ENCODE measurements around the gene PEAK1. TPM values are rescaled to one million over a fixed set of nuclear protein-coding genes. Genes with fewer than 3 reads are reported as not detected.

Gene PEAK1
- total and polyA plus RNA-seq, 10 of the 15 experiments (the other 5 are each of a cell fraction or from before 2014, with no cell fraction given): 0.62 to 24.2 (median 11.2) TPM

DNA sequence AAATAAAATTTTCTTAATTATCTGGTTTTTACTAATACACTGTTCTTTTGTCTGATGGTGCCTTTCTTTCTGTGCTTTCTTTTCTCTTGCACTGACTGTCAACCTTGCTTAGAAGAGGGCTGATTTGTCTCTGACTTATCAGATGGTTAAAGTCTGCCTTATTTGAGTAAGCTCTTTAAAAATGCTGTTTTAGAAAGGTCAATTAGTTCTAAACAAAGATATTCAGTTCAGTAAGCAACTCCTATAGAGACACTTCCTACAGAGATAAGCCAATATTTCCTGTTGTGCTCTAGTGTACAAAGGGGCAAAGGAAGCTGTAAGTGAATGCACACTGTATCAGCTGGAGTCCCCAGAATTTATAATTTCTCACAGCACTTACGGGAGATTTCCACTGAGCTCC lies 195.6 kb downstream of the PEAK1 start:
- no peak overlapping the region for H3K4me2 ChIP-seq (ENCODE audit: control insufficient read depth, insufficient read depth)
- DNase-seq (ENCODE audit: low read depth, low spot score) (no peak), ATAC-seq (no peak), FAIRE-seq (no peak)
- no peaks in the 10 kb centered on the region for H3K4me1 ChIP-seq (ENCODE audit: control insufficient read depth, insufficient read depth, low read length)
- H3K36me3 ChIP-seq (ENCODE audit: control insufficient read depth in 2 of 2, insufficient read depth in 2 of 2, low read length in 1 of 2): no peaks in the 10 kb centered on the region
- in situ Hi-C loops (cut with MboI): no loop called here
- intact Hi-C loops (cut with micrococcal nuclease; ENCODE audit: unreplicated experiment): no loop called here
- POLR2A ChIA-PET: no interaction called here
- H4K20me1 ChIP-seq (ENCODE audit: control insufficient read depth, insufficient read depth): no peaks in the 10 kb centered on the region
- H2AFZ ChIP-seq (ENCODE audit: control insufficient read depth, low read depth, low read length): no peak overlapping the region
- no peaks in the 10 kb centered on the region for H3K9me3 ChIP-seq (replicated peaks; ENCODE audit: control insufficient read depth, insufficient read depth, low read length)
- no peak for TF ChIP-seq BACH1 (IDR thresholded peaks at IDR 0.05; ENCODE audit: borderline replicate concordance)
- no peak for TF ChIP-seq NFXL1 (IDR thresholded peaks at IDR 0.05; ENCODE audit: borderline replicate concordance)
- no peak for TF ChIP-seq BMI1 (IDR thresholded peaks at IDR 0.05; ENCODE audit: borderline replicate concordance)
- no peak for TF ChIP-seq SMAD5 (IDR thresholded peaks at IDR 0.05; ENCODE audit: low read depth)
- no peaks in the 10 kb centered on the region for H3K27me3 ChIP-seq (replicated peaks in 1 of 2; ENCODE audit: control insufficient read depth in 2 of 2, insufficient read depth in 2 of 2, low read length in 1 of 2)
- no peaks in the 10 kb centered on the region for H3K79me2 ChIP-seq (ENCODE audit: control insufficient read depth, insufficient read depth, low read length)
- H3K4me3 ChIP-seq: no peak overlapping the region
- H3K9ac ChIP-seq (ENCODE audit: control insufficient read depth, insufficient read depth, low read length): no peak overlapping the region
- SMC1A ChIA-PET (ENCODE audit: uncharacterized antibody, unreplicated experiment): interaction anchor here (0.8 to 1.6 kb wide), 3 partner anchors 29 to 318 kb away, joined by 3 to 4 read pairs (median 4); no protein-coding TSS in a partner anchor
- no peak overlapping the region for H3K27ac ChIP-seq (ENCODE audit: control insufficient read depth, insufficient read depth)
- CTCF ChIA-PET: interaction anchor here (0.7 to 2.0 kb wide), 5 partner anchors 12 to 319 kb away, joined by 3 to 7 read pairs (median 3); no protein-coding TSS in a partner anchor
- no TSS peak for BruUV-seq (replicated peaks)
- RAD21 ChIA-PET (ENCODE audit: unreplicated experiment): interaction anchor here (0.6 kb wide), 1 partner anchor 448 kb away, joined by 6 read pairs; no protein-coding TSS in a partner anchor
- WGBS (ENCODE audit: insufficient coverage, insufficient replicate concordance, low lambda C conversion rate, missing lambda C conversion rate): 95% methylated on average over 1 of the region's 1 CpG

GRCh38 chr15:77221708-77222107 lies 198.2 kb downstream of the PEAK1 start:
- BruUV-seq (replicated peaks): no TSS peak
- POLR2A ChIA-PET: no interaction called here
- no peaks in the 10 kb centered on the region for H4K20me1 ChIP-seq (ENCODE audit: control insufficient read depth, insufficient read depth)

More at GRCh38 chr15:77221708-77222107, 198.2 kb downstream of the PEAK1 start:
- H3K9me3 ChIP-seq (replicated peaks; ENCODE audit: control insufficient read depth, insufficient read depth, low read length): no peaks in the 10 kb centered on the region
- H3K4me1 ChIP-seq (ENCODE audit: control insufficient read depth, insufficient read depth, low read length): no peaks in the 10 kb centered on the region
- H3K79me2 ChIP-seq (ENCODE audit: control insufficient read depth, insufficient read depth, low read length): no peaks in the 10 kb centered on the region
- TF ChIP-seq RBBP5 (conservative IDR thresholded peaks at IDR 0.05): no peak
- TF ChIP-seq ZNF217 (IDR thresholded peaks at IDR 0.05): no peak
- TF ChIP-seq MEF2A (IDR thresholded peaks at IDR 0.05; ENCODE audit: insufficient read depth, low read depth, low read length): no peak
- TF ChIP-seq ZNF274 (IDR thresholded peaks at IDR 0.05; ENCODE audit: insufficient read depth, insufficient read length): no peak
- H3K27ac ChIP-seq (ENCODE audit: control insufficient read depth, insufficient read depth): no peak overlapping the region
- no peak overlapping the region for H2AFZ ChIP-seq (ENCODE audit: control insufficient read depth, low read depth, low read length)
- in situ Hi-C loops (cut with MboI): no loop called here
- intact Hi-C loops (cut with micrococcal nuclease; ENCODE audit: unreplicated experiment): no loop called here
- ChIA-PET CTCF (interaction anchor here (1.0 kb wide), 1 partner anchor 33 kb away, joined by 3 read pairs; no protein-coding TSS in a partner anchor), RAD21 (ENCODE audit: unreplicated experiment) (no interaction called here), SMC1A (ENCODE audit: uncharacterized antibody, unreplicated experiment) (interaction anchor here (1.3 kb wide), 1 partner anchor 9 kb away, joined by 3 read pairs; no protein-coding TSS in a partner anchor)
- FAIRE-seq: no peak
- H3K4me3 ChIP-seq: no peak overlapping the region
- WGBS (ENCODE audit: insufficient coverage, insufficient replicate concordance, low lambda C conversion rate, missing lambda C conversion rate): 92% methylated on average over 3 of the region's 3 CpGs
- no peaks in the 10 kb centered on the region for H3K36me3 ChIP-seq (ENCODE audit: control insufficient read depth in 2 of 2, insufficient read depth in 2 of 2, low read length in 1 of 2)
- ATAC-seq: no peak
- no peaks in the 10 kb centered on the region for H3K27me3 ChIP-seq (replicated peaks in 1 of 2; ENCODE audit: control insufficient read depth in 2 of 2, insufficient read depth in 2 of 2, low read length in 1 of 2)
- DNase-seq (ENCODE audit: low read depth, low spot score): no peak
- no peak overlapping the region for H3K9ac ChIP-seq (ENCODE audit: control insufficient read depth, insufficient read depth, low read length)
- no peak overlapping the region for H3K4me2 ChIP-seq (ENCODE audit: control insufficient read depth, insufficient read depth)

Data from GM12878 (cell line).